Measurements from ENCODE around the gene CCDC86. TPM values are rescaled to one million over a fixed set of nuclear protein-coding genes. Genes with fewer than 3 reads are reported as not detected.

CCDC86 gene
- 21.3 and 21.7 TPM in 2 replicates for total RNA-seq (2014; rRNA removed; shearing (Covaris generic))
- 17.7 and 24.7 TPM in 2 replicates for total RNA-seq (2022)
- Bru-seq, nascent RNA: percentile 67 among the genes with signal in this experiment
- BruChase-seq, experiment 1, labeled RNA remaining after a 6-hour chase: percentile 68 among the genes with signal in this experiment
- BruChase-seq, experiment 2, labeled RNA remaining after a 2-hour chase: percentile 73 among the genes with signal in this experiment
- long read RNA-seq, transcript CCDC86-201 (4 exons, 1,893 nt): major isoform, 43 of 47 reads
- long read RNA-seq, partial matches to known transcripts: 2 of 47 reads
- long read RNA-seq, other reads (novel, unspliced or antisense): 0 of 47 reads

- BruUV-seq (replicated peaks): TSS peak; percentile 78
- intact Hi-C loops (cut with micrococcal nuclease; ENCODE audit: unreplicated experiment): loop anchor here (1.0 kb wide), 1 partner anchor 64 kb away; the partner anchor contains the start of gene PRPF19
- Histone ChIP-seq H3K27ac (ENCODE audit: low read depth, low read length, poor library complexity, severe bottlenecking) (peak within 1 kb of the TSS; percentile 29), H3K4me2 (ENCODE audit: low read length) (peak within 1 kb of the TSS; percentile 98), H3K9me2 (ENCODE audit: insufficient read depth, low read length) (no peaks in the 10 kb centered on the region), H2AFZ (ENCODE audit: low read length) (peak within 1 kb of the TSS; percentile 84), H3K4me3 (ENCODE audit: low read depth, low read length, poor library complexity, severe bottlenecking) (peak within 1 kb of the TSS; percentile 81), H3K4me1 (ENCODE audit: insufficient read depth, low read length, poor library complexity, severe bottlenecking) (peaks cover 23% of the 10 kb centered on the region), H3K36me3 (ENCODE audit: insufficient read depth, low read length) (peaks cover 29% of the 10 kb centered on the region), H3K9me3 (ENCODE audit: low read length) (no peaks in the 10 kb centered on the region), H4K20me1 (ENCODE audit: insufficient read depth, low read length) (peaks cover 16% of the 10 kb centered on the region), H3K79me2 (ENCODE audit: insufficient read depth, low read depth, low read length) (peaks cover 52% of the 10 kb centered on the region)
- peak; percentile 93 for DNase-seq (ENCODE audit: low spot score)
- CTCF ChIA-PET (ENCODE audit: unreplicated experiment): interaction anchor here (0.6 to 0.8 kb wide), 2 partner anchors 14 to 73 kb away, joined by 3 read pairs; no protein-coding TSS in a partner anchor
- TF ChIP-seq EZH2phosphoT487 (IDR thresholded peaks at IDR 0.05; ENCODE audit: borderline replicate concordance, low read depth, low read length): no peak
- TF ChIP-seq, protein P1, sequence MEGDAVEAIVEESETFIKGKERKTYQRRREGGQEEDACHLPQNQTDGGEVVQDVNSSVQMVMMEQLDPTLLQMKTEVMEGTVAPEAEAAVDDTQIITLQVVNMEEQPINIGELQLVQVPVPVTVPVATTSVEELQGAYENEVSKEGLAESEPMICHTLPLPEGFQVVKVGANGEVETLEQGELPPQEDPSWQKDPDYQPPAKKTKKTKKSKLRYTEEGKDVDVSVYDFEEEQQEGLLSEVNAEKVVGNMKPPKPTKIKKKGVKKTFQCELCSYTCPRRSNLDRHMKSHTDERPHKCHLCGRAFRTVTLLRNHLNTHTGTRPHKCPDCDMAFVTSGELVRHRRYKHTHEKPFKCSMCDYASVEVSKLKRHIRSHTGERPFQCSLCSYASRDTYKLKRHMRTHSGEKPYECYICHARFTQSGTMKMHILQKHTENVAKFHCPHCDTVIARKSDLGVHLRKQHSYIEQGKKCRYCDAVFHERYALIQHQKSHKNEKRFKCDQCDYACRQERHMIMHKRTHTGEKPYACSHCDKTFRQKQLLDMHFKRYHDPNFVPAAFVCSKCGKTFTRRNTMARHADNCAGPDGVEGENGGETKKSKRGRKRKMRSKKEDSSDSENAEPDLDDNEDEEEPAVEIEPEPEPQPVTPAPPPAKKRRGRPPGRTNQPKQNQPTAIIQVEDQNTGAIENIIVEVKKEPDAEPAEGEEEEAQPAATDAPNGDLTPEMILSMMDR (conservative IDR thresholded peaks at IDR 0.05; ENCODE audit: low read length): no peak
- POLR2A ChIA-PET: interaction anchor here (0.5 to 2.0 kb wide), 6 partner anchors 24 to 348 kb away, joined by 3 to 5 read pairs (median 3); no protein-coding TSS in a partner anchor
Measured at GRCh38 chr11:60841797-60842667, at the start of gene CCDC86. Gene CCDC86, plus strand, starts transcription at chr11:60842113. Its CDS starts 12 bp downstream, at chr11:60842125.

- POLR2A ChIA-PET: no interaction called here
- no peaks in the 10 kb centered on the region for H3K9me2 ChIP-seq (ENCODE audit: insufficient read depth, low read length)
- no peaks in the 10 kb centered on the region for H3K36me3 ChIP-seq (ENCODE audit: insufficient read depth, low read length)
- H3K9me3 ChIP-seq (ENCODE audit: low read length): no peaks in the 10 kb centered on the region
- DNase-seq (ENCODE audit: low spot score): no peak
- intact Hi-C loops (cut with micrococcal nuclease; ENCODE audit: unreplicated experiment): no loop called here
- no peaks in the 10 kb centered on the region for H3K4me1 ChIP-seq (ENCODE audit: insufficient read depth, low read length, poor library complexity, severe bottlenecking)
- no peak overlapping the region for H3K4me2 ChIP-seq (ENCODE audit: low read length)
- no TSS peak for BruUV-seq (replicated peaks)
- H3K79me2 ChIP-seq (ENCODE audit: insufficient read depth, low read depth, low read length): no peaks in the 10 kb centered on the region
- no peak overlapping the region for H2AFZ ChIP-seq (ENCODE audit: low read length)
- no peak overlapping the region for H3K27ac ChIP-seq (ENCODE audit: low read depth, low read length, poor library complexity, severe bottlenecking)
- no peak for TF ChIP-seq EZH2phosphoT487 (IDR thresholded peaks at IDR 0.05; ENCODE audit: borderline replicate concordance, low read depth, low read length)
- TF ChIP-seq, protein P1 (conservative IDR thresholded peaks at IDR 0.05; ENCODE audit: low read length): no peak
- no peaks in the 10 kb centered on the region for H4K20me1 ChIP-seq (ENCODE audit: insufficient read depth, low read length)
- no peak overlapping the region for H3K4me3 ChIP-seq (ENCODE audit: low read depth, low read length, poor library complexity, severe bottlenecking)
- CTCF ChIA-PET (ENCODE audit: unreplicated experiment): no interaction called here
Measured at GRCh38 chr11:60792521-60792920, 49.4 kb upstream of the CCDC86 start.

Measured in OCI-LY7 (cell line).